ENCODE measurements around the gene AARS2.

The AARS2 gene

GRCh38 chr6:44258921-44259320, 54.2 kb downstream of the AARS2 start:
- DNase-seq: no peak

GRCh38 chr6:44258325-44258863, 54.8 kb downstream of the AARS2 start:
- no peak for DNase-seq

- DNase-seq: no peak
Measured at GRCh38 chr6:44257753-44258324, 55.3 kb downstream of the AARS2 start.

GRCh38 chr6:44257025-44257752, 56.0 kb downstream of the AARS2 start, which contains the start of gene SLC35B2:
SLC35B2 (minus strand) TSS chr6:44257528; CDS start chr6:44257410, 118 bp downstream.
- DNase-seq: no peak

GRCh38 chr6:44256775-44257024, 56.4 kb downstream of the AARS2 start:
- DNase-seq: no peak

GRCh38 chr6:44255871-44256774, 57.0 kb downstream of the AARS2 start:
- no peak for DNase-seq

- DNase-seq: no peak
Measured at GRCh38 chr6:44255105-44255808, 57.9 kb downstream of the AARS2 start.

- no peak for DNase-seq
Measured at GRCh38 chr6:44254191-44255104, 58.7 kb downstream of the AARS2 start.

- DNase-seq: no peak
Measured at GRCh38 chr6:44253307-44254101, 59.6 kb downstream of the AARS2 start.

- DNase-seq: no peak
Measured at GRCh38 chr6:44251576-44252524, 61.3 kb downstream of the AARS2 start.

- DNase-seq: no peak
Measured at GRCh38 chr6:44250718-44251123, 62.4 kb downstream of the AARS2 start.

GRCh38 chr6:44250067-44250717, 63.0 kb downstream of the AARS2 start:
- no peak for DNase-seq
